Kidney (tissue), 14 donors: ENCODE measurements around the gene CD99L2. TPM values are rescaled to one million over a fixed set of nuclear protein-coding genes. Genes with fewer than 3 reads are reported as not detected.

ENCODE experiments used
- DNase-seq, 5 donors: peaks; one replicate each; pipeline ENCODE4 v3.0.0-alpha.2; 2013 to 2020
- FAIRE-seq: peaks from 2 replicates; lab custom pipeline; 2012; peaks lifted over from hg19 to GRCh38; lab: Jason Lieb, UNC
- H3K27ac ChIP-seq, 2 donors: one replicate each; pipeline ENCODE4 v1.7.0; 2013; ENCODE audit warnings: low read depth in 2 of 2, low read length in 2 of 2, inconsistent platforms in 1 of 2
- H3K27me3 ChIP-seq: one replicate; pipeline ENCODE4 v1.7.1; 2013; ENCODE audit warnings: low read length, inconsistent platforms; ENCODE audit not compliant: control insufficient read depth, insufficient read depth
- H3K36me3 ChIP-seq, 3 donors: one replicate each; pipeline versions ENCODE4 v1.7.0 to v1.7.1; 2013; ENCODE audit warnings: low read length in 3 of 3, control low read depth in 1 of 3, inconsistent platforms in 1 of 3; ENCODE audit not compliant: insufficient read depth in 3 of 3, control insufficient read depth in 2 of 3
- H3K4me1 ChIP-seq, 3 donors: one replicate each; pipeline versions ENCODE4 v1.7.0 to v1.7.1; 2013; ENCODE audit warnings: low read length in 3 of 3, inconsistent platforms in 1 of 3, low read depth in 1 of 3; ENCODE audit not compliant: control insufficient read depth in 2 of 3, insufficient read depth in 2 of 3
- H3K4me3 ChIP-seq, 3 donors: one replicate each; pipeline versions ENCODE4 v1.7.0 to v1.8.1; 2013; ENCODE audit warnings: low read length in 3 of 3, control low read depth in 1 of 3, inconsistent platforms in 1 of 3
- H3K9ac ChIP-seq, 3 donors: one replicate each; pipeline versions ENCODE4 v1.7.0 to v1.7.1; 2013; ENCODE audit warnings: low read length in 3 of 3, control low read depth in 1 of 3, inconsistent platforms in 1 of 3
- H3K9me3 ChIP-seq, 3 donors: one replicate each; pipeline versions ENCODE4 v1.7.0 to v1.7.1; 2013; ENCODE audit warnings: low read length in 3 of 3, control low read depth in 1 of 3, inconsistent platforms in 1 of 3; ENCODE audit not compliant: control insufficient read depth in 2 of 3, insufficient read depth in 1 of 3
- CTCF ChIP-seq: IDR thresholded peaks from 3 replicates; pipeline ENCODE4 v1.5.1; 2012; ENCODE audit warnings: mild to moderate bottlenecking, moderate library complexity, borderline replicate concordance; ENCODE audit not compliant: insufficient read depth; ENCODE audit errors: extremely low read depth
- intact Hi-C: fragments of 100-400 bp; cut with DNase I; formaldehyde crosslinking; loops from one replicate; pipeline ENCODE4 v1.11.1; 2022
- polyA plus RNA-seq: library from polyadenylated mRNA; stranded (reverse); fragments of 350-450 nt; fragmentation: Illumina TruSeq; extraction: RNeasy Lipid Tissue Mini Kit (QIAGEN cat#74804); gene quantifications from one replicate; pipeline ENCODE4 v1.2.3, GENCODE V29; 2014; ENCODE audit warnings: low read depth, low replicate concordance; ENCODE audit not compliant: insufficient read depth
- total RNA-seq: library from RNA; stranded (reverse); fragmentation: NEBNext Ultra II Directional; extraction: Animal tissue kit (Norgen Biotek cat#: 25700); gene quantifications from one replicate; pipeline ENCODE4 v1.2.1, GENCODE V29; 2021
- donor health status: control.
- donor health status: control.
- donor health status: control.
- donor health status: control.
- donor health status: control.
- donor health status: DM: yes; HTN: yes; CAD: no.
- donor health status: Normal renal cell carcinoma (clear cell type).

Gene CD99L2
- total and polyA plus RNA-seq, 2 donors from 2014 or later, result 30.9 to 38.0 TPM

- no peaks in the 10 kb centered on the region for H3K27me3 ChIP-seq
- intact Hi-C loops, result no loop called here
- FAIRE-seq, result no peak
These were observed 138.7 kb downstream of the CD99L2 start for GRCh38 chrX:150759568-150760416.

GRCh38 chrX:150757371-150757770, 141.1 kb downstream of the CD99L2 start:
- FAIRE-seq, result no peak
- peaks cover 0 to 2% (median 0%) of the 10 kb centered on the region in 3 donors for H3K36me3 ChIP-seq
- no peak for TF ChIP-seq CTCF
- intact Hi-C loops, result no loop called here
- H3K9me3 ChIP-seq, result no peaks in the 10 kb centered on the region
- no peak overlapping the region for H3K9ac ChIP-seq
- H3K4me3 ChIP-seq, result no peak overlapping the region
- H3K27me3 ChIP-seq, result no peaks in the 10 kb centered on the region
- no peak overlapping the region for H3K27ac ChIP-seq
- H3K4me1 ChIP-seq, result no peaks in the 10 kb centered on the region
- no peak for DNase-seq

More at GRCh38 chrX:150759568-150760416, 138.7 kb downstream of the CD99L2 start:
- H3K9me3 ChIP-seq, result no peaks in the 10 kb centered on the region
- no peak for DNase-seq
- no peaks in the 10 kb centered on the region for H3K36me3 ChIP-seq
- no peak overlapping the region for H3K4me3 ChIP-seq
- H3K4me1 ChIP-seq, result no peaks in the 10 kb centered on the region
- H3K27ac ChIP-seq, result no peak overlapping the region
- no peak for TF ChIP-seq CTCF
- no peak overlapping the region for H3K9ac ChIP-seq

- no peak for DNase-seq
- H3K9ac ChIP-seq, result no peak overlapping the region
- H3K4me3 ChIP-seq, result no peak overlapping the region
- FAIRE-seq, result no peak
- H3K4me1 ChIP-seq, result no peaks in the 10 kb centered on the region
- H3K36me3 ChIP-seq, result peaks cover 0 to 2% (median 0%) of the 10 kb centered on the region in 3 donors
- intact Hi-C loops, result no loop called here
- H3K9me3 ChIP-seq, result no peaks in the 10 kb centered on the region
- TF ChIP-seq CTCF, result no peak
- H3K27me3 ChIP-seq, result no peaks in the 10 kb centered on the region
- H3K27ac ChIP-seq, result no peak overlapping the region
These were observed 144.5 kb downstream of the CD99L2 start for GRCh38 chrX:150753968-150754367.
